Measurements from ENCODE around the gene TOPAZ1. TPM values are rescaled to one million over a fixed set of nuclear protein-coding genes. Genes with fewer than 3 reads are reported as not detected.

Gene TOPAZ1
- total and polyA plus RNA-seq, 2 of the 8 experiments (the other 6 are each of a cell fraction or from before 2014, with no cell fraction given), result not detected

- Histone ChIP-seq H2BK5ac (ENCODE audit: low read depth, low read length) (no peak overlapping the region), H3K23me2 (ENCODE audit: low read depth, low read length) (no peaks in the 10 kb centered on the region; the same call in 1 of the 2 replicates), H2BK15ac (ENCODE audit: low read length) (no peak overlapping the region), H2BK12ac (ENCODE audit: low read depth, low read length) (no peak overlapping the region), H3K4me1 (replicated peaks in 1 of 4; ENCODE audit: control insufficient read depth in 3 of 4, insufficient read depth in 4 of 4, low read length in 3 of 4) (no peaks in the 10 kb centered on the region; a peak in 1 of 7 replicates), H3K27ac (ENCODE audit: low read depth, low read length) (no peak overlapping the region), H4K8ac (ENCODE audit: extremely low read depth, insufficient read depth, low read length) (no peak overlapping the region), H4K91ac (replicated peaks; ENCODE audit: insufficient read length, low read length) (no peak overlapping the region), H2BK120ac (replicated peaks; ENCODE audit: low read depth, low read length) (no peak overlapping the region), H3K9me3 (ENCODE audit: insufficient read depth in 2 of 2, low read depth in 1 of 2, low read length in 1 of 2) (no peaks in the 10 kb centered on the region; a peak in 1 of 4 replicates), H3K18ac (ENCODE audit: extremely low read depth, low read length) (no peak overlapping the region), H3K27me3 (replicated peaks in 1 of 4; ENCODE audit: control insufficient read depth in 3 of 4, extremely low read depth in 1 of 4, insufficient read depth in 3 of 4, low read length in 3 of 4) (no peaks in the 10 kb centered on the region), H3K79me1 (ENCODE audit: low read depth, low read length) (no peaks in the 10 kb centered on the region), H3K4me3 (ENCODE audit: extremely low read depth in 1 of 4, insufficient read depth in 2 of 4, low read depth in 3 of 4, low read length in 4 of 4) (no peak overlapping the region), H3K4me2 (ENCODE audit: insufficient read depth in 1 of 2, low read depth in 2 of 2, low read length in 2 of 2) (no peak overlapping the region), H3K14ac (ENCODE audit: insufficient read length) (no peak overlapping the region), H3K36me3 (ENCODE audit: control insufficient read depth in 2 of 4, insufficient read depth in 4 of 4, low read length in 3 of 4) (no peaks in the 10 kb centered on the region), H3K56ac (replicated peaks; ENCODE audit: insufficient read length, low read depth, low read length) (no peak overlapping the region), H2AK5ac (ENCODE audit: low read depth, low read length) (no peak overlapping the region), H4K5ac (ENCODE audit: insufficient read length, low read depth, low read length) (no peak overlapping the region), H3K9ac (replicated peaks in 1 of 4; ENCODE audit: extremely low read depth in 1 of 4, low read depth in 3 of 4, low read length in 3 of 4) (no peak overlapping the region), H2AFZ (ENCODE audit: low read length) (no peak overlapping the region), H3K4ac (replicated peaks; ENCODE audit: insufficient read length, low read depth, low read length) (no peak overlapping the region), H3K79me2 (ENCODE audit: control insufficient read depth in 1 of 2, insufficient read depth in 2 of 2, low read length in 2 of 2) (no peaks in the 10 kb centered on the region), H3K23ac (ENCODE audit: insufficient read length) (no peak overlapping the region), H2BK20ac (ENCODE audit: low read length) (no peak overlapping the region), H4K20me1 (replicated peaks in 1 of 2; ENCODE audit: control insufficient read depth in 1 of 2, insufficient read depth in 2 of 2, low read length in 2 of 2) (no peaks in the 10 kb centered on the region)
- FAIRE-seq (no peak), DNase-seq (ENCODE audit: low read depth in 1 of 2, low spot score in 2 of 2) (no peak)
- POLR2A ChIA-PET (ENCODE audit: partially characterized antibody), result interaction anchor here (0.8 kb wide), 1 partner anchor 359 kb away, joined by 4 read pairs; no protein-coding TSS in a partner anchor
- 56% methylated on average over 3 of the region's 3 CpGs; no CpG with 5 or more reads in 1 of the 2 experiments for WGBS, 2 experiments (ENCODE audit: extremely low coverage in 1 of 2, insufficient coverage in 1 of 2, insufficient read length in 1 of 2, insufficient replicate concordance in 2 of 2, low coverage in 1 of 2, low lambda C conversion rate in 2 of 2, missing lambda C conversion rate in 1 of 2)
- TF ChIP-seq TEAD4 (IDR thresholded peaks at IDR 0.05; ENCODE audit: low read depth, low read length), result peak; percentile 87
- no peak for TF ChIP-seq SP4 (IDR thresholded peaks at IDR 0.05; ENCODE audit: low read length)
- TF ChIP-seq RNF2 (IDR thresholded peaks at IDR 0.05; ENCODE audit: borderline replicate concordance, low read depth, low read length, missing control alignments, poor library complexity, severe bottlenecking), result no peak
- TF ChIP-seq YY1 (IDR thresholded peaks at IDR 0.05; ENCODE audit: low read depth, low read length), result no peak
- no peak for TF ChIP-seq CTBP2 (IDR thresholded peaks at IDR 0.05; ENCODE audit: borderline replicate concordance, insufficient read depth, insufficient read length, low read length)
- CTCF ChIA-PET (ENCODE audit: partially characterized antibody), result interaction anchor here (3.6 to 6.0 kb wide), 2 partner anchors 15 to 17 kb away, joined by 13 to 32 read pairs; no protein-coding TSS in a partner anchor
Measured at GRCh38 chr3:44237665-44238064, 4.0 kb upstream of the TOPAZ1 start.

All from H1 (cell line).